ENCODE data around the gene TSPAN18.

The TSPAN18 gene

DNA sequence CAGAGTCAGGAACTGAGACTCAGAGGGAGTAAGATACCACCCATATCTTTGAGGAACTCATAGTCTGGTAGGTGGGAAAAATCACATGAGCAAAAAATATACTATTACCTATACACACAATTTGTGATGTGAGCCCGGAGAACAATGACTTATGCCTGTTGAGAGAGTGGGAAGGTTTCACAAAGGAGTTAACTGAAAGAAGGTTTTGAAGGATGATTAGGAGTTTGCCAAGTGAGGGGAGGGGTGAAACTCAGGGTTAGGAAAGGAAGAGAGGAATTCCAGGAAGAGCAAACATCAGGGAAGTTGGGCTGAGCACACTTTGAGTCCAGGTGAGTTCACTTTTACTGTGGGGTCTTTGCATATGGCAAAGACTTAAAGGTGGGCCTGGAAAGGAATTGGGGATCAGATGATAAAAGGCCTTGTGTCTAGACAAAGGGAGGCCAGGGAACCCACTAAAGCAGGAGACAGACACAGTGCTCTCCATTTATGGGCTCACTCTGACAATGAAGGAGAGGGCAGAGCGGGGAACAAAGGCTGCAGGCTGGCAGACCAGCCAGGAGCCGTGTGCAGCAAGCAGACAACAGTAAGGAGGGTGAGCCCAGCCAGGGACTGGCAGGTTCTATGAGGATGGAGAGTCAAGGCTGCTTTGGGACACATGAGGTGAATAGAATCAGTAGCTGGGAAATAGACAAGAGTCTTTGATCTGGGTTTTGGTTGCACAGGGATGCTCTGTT, 33.1 kb downstream of the TSPAN18 start:
- DNase-seq (ENCODE audit: low spot score) = no peak

DNA sequence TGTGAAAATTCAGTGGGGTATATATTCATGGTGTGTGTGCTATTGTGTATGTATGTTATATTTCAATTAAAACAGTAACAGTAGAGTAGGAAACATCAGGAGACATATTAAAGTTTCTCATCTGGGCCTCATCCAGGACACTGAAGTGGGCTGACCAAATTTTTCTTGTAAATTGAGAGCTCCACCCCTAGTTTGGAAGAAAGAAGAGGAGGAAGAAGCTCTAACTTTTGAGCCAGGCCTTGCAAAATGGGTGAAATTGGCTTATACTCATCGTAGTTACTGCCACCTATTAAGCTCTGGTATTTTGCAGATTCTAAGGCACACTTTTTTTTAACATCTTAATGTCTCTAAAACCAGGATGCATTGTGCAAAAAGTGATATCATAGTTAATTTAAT, 33.7 kb downstream of the TSPAN18 start:
- no peak for DNase-seq (ENCODE audit: low spot score)

DNA sequence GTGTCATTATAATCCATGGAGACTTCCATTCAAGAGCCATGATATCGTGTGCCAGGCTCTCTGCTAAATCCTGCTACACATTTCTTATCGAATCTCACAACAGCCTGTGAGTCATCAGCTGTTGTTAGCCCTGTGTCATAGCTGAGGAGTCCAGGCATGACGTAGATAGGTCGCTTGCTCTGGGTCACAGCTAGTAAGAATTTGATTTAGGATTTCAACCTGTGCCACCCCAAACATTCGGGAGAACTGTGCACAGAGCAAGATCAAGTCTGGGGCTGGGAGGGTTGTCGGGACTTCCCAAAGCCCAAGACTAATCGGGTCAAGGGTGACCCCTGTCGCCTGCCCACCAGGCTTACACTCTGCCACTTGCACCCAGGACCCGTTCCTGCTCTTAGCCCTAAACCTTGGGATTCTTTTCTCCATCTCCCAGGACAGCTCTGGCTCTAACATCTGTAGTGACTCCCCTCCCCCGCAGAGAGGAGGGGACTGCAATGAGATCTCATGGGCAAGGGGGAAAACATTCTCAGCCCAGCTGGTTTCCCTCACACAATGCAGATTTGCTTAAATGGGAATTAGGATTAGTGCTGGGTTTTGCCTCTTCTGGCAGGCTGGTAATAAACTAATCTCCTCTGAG, 34.3 kb downstream of the TSPAN18 start:
- peak; percentile 77 for DNase-seq (ENCODE audit: low spot score)

DNA sequence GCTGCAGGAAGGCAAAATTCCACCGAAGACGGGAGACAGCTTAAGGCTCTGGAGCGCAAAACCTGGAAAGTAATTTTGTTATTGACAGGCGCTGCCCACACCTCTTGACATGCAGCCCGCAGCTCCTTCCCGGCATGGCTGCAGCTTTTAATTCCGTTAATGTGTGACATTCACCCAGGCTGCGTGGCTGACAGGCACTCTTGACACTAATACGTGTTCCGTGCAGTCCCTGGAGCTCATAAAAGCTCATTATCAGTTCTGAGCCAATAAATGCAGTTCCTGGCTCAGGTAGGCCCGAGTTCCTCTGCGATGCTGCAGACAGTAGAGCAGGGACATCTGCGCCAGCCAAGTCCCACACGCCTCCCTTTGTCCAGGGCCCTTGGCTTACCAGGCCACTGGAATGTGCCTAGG, 34.8 kb downstream of the TSPAN18 start:
- no peak for DNase-seq (ENCODE audit: low spot score)

DNA sequence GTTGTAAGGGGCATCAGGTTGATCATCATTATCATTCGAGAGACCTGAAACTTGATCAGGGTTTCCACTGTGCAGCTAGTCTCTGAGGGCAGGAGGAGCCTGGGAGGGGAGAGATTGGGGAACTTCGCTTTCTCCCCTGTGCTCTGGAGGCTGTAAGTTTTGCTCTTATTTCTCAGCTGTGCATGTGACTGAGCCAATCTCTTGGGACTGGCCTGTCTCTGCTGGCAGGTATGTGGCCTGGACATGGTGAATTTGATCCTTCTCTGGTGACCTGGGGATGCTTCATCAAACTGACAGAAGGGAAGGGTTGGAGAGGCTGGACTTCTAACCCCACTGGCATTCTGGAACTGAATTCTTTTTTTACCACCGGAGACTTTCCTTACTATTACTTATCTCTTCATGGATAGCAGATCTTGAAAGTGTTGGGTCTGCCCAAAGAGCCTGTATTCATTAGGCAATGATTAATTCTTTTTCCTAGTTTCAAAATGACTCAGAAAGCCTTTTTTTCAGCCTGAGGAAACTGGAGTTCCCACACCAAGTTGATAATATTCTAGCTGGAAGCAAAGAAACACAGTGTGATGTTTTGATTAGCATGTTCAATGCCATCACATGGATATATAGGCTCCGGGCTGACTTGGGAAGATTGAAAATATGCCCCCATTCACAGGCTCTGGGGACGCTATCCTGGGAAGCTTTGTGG, 36.5 kb downstream of the TSPAN18 start:
- DNase-seq (ENCODE audit: low spot score) = no peak

DNA sequence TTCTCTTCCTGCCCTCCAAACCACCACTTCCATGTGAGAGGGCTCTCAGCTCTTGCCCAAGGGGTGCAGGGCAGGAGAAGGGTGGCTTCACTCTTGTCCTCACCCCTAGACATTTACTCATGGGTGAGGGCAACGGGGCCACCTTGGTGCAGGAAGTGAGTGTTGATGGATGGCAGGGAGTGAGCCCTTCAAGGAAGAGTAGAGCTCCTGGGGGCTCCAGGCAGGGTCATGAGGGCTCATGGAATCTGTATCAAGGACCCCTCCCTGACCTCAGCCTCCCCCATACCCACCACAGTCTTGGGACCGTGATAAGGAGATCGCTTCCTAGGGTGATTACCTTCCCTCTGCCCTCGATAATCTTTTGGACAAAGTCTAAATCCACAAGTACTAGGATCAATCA, 37.8 kb downstream of the TSPAN18 start:
- DNase-seq (ENCODE audit: low spot score) = no peak

DNA sequence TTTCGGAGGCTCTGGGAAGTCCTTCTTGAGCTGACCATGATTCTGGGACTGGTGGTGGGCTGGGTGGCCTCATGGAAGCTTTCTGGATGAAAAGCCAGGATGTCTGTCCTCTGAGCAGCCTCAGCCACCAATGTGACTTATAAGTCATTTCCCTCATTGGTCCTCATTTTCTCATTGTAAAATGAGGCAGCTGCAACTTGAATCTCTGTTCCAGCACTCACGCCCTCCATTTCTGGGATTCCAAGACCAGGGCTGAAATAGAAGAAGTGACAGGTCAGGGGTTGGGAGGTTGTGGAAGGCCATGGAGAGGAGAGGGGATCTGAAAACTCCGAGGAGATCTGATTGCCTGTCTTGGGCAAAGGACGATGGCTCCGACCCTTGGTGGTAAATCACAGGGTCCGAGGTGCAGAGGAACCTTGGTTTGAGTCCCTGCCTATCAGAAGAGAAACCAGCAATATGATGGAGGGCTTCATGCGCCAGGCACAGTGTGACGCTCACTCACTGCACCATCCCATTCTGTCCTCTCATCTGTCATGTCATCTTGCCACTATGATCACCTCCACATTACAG, 38.3 kb downstream of the TSPAN18 start:
- no peak for DNase-seq (ENCODE audit: low spot score)

DNA sequence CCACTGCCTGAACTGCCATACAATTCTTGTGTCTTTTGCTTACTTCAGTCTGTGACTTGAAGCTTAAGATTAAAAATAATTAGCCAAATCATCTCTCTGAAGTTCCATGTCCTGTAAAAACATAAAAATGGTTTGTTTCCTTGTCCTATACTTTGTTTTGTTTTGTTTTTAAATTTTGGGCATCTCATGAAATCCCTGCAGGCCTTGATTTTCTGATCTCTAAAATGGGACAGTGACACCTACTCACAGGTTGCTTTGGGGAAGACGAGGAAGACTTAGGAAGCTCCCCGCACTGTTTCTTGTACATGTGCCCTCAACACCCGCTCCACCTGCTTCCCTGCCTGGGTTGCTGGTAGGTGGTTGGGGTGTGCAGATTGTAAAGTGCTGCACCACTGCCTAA, 38.9 kb downstream of the TSPAN18 start:
- no peak for DNase-seq (ENCODE audit: low spot score)

DNA sequence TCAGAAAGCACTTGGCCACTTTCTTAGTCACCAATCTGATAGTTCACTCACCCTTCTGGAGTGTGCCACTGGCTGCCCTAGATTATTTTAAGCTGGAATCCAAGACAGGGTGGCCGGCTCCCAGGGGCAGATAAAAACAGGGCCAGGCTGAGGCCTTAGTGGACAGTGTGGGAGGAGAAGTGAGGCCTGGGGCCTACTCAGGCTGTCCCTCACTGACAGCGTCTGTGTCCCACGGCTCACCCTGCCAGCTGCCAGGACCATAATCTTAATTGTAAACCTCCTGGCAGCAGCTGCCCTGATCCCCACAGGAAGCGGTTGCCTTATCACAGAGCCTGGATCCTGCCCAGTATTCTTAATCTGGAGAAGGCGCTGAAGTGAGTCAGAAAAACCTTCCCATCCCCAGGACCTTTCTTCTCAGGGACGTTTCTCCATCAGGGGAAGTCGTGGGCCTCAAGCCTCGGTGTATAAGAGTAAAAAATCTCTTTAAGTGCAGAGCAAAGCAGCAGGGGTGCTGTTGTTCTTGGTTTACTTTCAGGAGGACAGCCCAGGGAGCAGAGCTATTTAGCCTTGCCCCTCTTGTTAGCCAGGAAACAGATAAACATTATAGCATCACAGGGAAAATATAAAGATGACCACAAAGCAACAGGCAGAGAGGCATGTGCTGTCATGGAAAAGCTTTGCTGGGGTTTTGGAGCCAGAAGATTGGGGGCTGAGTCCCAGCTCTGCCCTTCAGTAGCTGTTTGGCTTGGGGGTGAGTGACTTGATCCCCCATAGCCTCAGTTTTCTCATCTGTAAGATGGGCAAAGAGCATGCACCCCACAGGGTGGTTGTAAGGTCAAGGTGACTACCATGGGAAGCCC, 39.6 kb downstream of the TSPAN18 start:
- DNase-seq (ENCODE audit: low spot score) = no peak

DNA sequence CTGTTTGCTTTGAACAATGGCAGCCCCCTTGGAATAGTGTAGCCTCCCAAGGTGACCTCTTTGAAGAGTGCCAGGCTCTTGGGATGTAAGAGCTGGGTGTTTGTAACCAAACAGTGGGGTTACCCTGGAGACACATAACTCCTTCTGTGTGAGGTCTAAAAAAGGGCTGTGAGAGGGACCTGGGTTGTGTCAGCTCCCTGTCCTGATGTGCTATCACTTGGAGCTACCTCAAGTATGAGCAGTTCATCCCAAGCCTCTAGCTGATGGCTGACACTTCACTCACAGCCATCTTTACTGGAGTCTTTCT, 40.2 kb downstream of the TSPAN18 start:
- no peak for DNase-seq (ENCODE audit: low spot score)

DNA sequence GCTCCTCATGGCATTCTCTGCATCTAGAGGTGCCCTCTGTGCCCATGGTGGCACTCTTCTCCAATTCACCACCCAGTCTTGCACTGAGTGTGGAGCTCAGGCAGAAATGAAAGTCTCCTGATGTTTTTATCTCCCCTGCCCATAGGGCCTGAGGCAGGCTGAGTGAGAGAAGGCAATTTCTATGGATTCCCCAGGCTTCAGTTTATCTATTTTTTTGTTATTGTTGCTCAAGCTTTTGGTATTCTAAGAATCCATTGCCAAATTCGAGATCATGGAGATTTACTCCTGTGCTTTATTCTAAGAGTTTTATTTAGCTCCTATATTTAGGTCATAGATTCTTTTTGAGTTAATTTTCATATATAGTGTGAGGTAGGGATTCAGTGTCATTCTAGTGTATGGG, 40.7 kb downstream of the TSPAN18 start:
- no peak for DNase-seq (ENCODE audit: low spot score)

DNA sequence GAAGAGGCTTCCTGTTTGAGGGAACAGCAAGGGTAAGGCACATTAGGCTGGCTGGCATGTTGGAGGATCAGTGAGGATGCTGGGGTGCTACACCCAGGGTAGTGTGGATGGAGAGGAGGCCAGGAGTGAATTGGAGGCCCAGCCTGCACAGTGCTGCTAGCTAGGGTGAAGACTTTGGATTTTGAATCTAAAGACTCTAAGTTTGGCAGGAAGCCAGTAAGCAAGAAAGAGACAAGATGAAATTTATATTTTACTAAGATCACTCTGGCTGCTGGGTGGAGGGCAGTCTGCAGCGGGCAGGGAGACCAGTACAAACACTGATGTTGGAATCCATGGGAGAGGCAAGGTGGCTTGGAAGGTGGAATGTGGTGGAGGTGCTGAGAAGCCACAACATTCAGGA, 43.6 kb downstream of the TSPAN18 start:
- DNase-seq (ENCODE audit: low spot score) = no peak

DNA sequence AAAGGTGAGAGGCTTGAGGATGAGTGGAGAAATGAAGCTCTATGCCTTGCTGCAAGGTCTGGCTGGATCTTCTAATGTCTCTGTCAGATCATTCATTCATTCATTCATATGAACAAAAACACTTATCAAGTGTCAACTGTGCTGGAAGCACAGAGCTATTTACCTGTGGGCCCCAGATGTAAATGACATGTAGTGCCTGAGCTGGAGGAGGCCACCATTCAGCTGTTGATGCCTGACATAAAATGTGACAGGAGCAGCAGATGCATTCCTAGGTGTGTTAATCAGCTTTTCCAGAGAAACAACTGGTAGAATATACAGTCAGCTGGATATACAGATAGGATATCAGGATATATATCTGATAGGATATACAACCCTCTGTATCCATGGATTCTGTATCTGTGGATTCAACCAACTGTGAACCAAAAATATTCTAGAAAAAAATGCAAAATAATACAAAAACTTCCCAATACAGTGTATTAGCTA, 44.5 kb downstream of the TSPAN18 start:
- DNase-seq (ENCODE audit: low spot score) = no peak

DNA sequence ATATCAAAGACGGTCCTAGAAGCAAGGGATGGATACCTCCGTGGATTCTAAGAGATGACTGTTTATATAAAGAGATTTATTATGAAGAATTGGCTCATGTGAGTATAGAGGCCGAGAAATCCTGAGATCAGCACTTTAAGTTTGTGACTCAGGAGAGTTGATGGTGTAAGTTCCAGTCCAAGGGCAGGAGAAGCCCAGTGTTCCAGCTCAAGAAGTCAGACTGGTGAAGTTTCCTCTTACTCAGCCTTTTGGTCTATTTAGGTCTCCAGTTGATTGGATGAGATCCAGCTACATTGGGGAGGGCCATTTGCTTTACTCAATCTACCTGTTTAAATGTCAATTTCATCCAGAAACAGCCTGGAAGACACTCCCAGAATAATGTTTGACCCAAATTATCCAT, 45.1 kb downstream of the TSPAN18 start:
- no peak for DNase-seq (ENCODE audit: low spot score)

DNA sequence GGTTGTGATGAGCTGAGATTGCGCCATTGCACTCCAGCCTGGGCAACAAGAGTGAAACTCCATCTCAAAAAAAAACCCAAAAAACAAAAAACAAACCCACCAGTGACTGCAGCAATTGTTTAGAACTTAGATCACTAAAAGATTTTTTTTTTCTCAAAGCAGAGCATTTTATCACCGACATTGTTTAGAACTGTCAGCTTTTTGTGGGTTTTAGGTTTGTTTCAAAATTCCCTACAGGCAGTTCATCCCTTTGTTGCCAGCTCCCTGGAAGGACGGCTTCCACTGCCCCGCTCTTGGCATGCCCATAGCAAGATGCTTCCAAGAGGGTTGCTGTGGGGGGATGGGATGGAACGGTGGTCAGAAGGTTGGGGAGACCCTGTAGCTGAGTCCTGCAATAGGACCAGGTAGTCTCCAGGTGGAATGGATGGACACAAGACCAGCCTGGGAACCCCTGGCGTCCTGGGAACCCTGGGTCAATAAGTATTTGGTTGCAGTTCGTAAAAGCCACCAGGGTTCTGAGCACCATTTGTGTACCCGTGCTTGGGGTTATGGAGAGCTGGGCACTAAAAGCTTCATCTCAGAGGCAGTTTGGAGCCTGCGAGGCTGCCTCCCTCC, 46.7 kb downstream of the TSPAN18 start:
- DNase-seq (ENCODE audit: low spot score) = no peak

DNA sequence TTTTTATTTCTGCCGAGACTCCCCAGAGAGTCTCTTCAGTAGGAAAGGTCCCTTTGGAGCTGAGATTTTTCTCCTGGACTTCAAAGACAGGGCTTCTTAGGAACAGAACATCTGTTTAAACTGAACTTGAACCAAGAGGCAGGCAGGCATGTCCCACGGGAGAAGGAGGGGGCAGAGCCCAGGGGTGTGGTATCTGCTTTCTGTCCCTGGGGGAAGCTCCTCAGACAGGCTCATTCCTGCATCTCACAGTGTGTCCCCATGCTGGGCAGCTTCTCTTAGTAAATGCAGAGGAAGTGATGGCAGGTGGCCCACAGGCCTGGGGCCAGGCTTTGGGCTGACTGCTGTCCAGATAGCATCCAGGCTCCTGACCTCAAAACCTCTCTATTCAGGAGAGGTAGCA, 47.3 kb downstream of the TSPAN18 start:
- DNase-seq (ENCODE audit: low spot score) = no peak

DNA sequence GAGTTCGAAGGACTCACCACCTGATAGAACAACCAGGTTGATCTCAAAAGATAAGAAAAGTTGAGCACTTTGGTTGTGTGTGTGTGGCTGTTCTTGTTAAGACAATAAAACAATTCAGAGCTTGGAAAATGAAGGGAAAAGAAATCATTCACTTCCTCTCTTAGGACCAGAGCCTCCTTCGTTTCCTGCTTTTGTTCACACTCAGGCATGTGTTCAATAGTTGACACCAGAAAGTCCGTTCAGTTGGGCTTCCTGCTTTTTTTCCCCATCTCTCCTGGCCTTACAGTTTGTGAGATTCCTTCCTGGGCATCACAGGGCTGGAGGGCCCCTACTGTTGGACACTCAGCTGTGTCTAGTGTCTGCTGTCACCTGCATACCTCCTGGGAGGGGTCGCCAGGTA, 48.0 kb downstream of the TSPAN18 start:
- DNase-seq (ENCODE audit: low spot score) = no peak

DNA sequence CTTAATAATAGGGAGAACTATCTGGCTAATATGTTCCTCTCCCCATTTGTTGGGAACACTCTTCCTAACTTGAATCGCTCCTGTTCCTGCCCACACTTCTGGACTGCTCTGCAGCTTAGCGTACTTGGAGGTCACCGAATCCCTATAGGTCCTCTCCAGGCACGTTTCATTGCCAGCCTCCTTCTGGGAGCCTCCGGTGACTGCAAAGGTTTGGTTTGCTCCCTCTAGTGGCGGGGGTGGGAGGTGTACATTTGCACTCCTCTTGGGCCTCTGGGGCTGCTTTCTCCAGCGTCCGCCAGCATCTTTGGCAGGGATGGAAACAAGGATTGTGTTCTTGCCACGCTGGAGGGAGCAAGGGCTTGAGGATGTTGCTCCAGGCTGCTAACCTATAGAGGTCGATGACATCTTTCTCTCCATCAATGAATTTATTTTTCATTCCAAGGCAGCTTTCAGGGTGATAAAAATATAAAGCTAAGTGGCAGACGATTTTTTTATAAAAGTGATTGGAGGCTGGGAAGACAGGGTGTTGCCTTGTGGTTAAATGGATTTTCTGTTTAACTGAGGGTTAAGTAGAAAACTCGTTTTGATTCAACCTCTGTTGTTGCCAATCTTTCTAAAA, 48.7 kb downstream of the TSPAN18 start:
- peak; percentile 51 for DNase-seq (ENCODE audit: low spot score)

DNA sequence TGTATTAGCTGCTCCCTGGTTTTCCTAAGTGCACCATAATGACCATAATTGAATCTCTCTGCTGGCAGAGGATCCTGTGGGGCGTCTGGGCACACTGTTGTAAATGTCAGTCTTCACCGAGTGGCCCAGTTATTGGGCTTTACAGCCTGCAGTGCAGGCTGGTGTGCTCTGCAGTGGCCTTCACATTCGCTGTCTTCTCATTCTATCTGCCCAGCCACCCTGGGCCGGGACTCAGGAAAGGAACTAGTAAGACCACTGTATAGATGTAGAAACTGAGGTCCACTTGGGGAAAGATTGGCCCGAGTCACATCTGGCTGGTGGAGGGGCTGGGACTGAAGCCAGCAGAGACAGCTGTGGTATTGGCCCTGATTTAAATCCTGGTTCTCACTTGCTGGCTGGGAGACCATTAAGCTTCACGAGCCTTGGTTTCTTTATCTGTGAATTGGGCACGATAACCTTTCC, 49.3 kb downstream of the TSPAN18 start:
- no peak for DNase-seq (ENCODE audit: low spot score)

DNA sequence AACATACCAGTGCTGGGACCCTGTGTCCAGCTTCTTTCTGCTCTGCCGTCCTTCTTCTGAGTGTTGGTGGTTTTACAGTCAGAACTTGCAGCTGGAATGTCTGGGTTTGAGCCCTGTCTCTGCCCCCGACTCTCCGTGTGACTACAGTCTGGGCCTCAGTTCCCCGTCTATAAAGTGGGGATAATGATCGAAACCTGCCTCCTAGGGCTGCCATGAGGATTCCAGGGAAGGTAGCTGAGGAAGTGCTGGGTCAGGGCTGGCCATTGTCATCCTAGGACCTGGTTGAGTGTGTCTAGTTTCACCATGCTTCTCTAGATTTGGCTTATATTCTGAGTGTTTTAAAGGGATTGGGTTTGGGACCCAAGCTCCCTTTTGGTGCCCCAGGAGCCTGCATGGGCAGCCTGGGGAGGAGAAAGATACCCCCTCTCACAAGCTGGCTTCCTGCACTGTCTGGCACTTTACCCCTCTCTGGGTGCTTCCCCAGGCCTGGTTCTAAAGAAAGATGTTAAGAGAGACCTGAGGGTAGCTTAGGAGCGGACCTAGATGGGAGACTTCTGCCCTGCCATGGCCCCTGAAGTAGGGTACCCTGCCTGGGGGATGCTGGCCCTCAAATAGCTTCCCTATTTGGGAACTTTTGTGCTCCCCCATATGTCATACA, 49.9 kb downstream of the TSPAN18 start:
- DNase-seq (ENCODE audit: low spot score) = no peak

Data from AG08396 (cell line).